GM21390 (cell line): Measurements from ENCODE around the gene UPB1.

Source experiments
- ATAC-seq: cut with Tn5 transposase; IDR thresholded peaks from one replicate; pipeline ENCODE4 v1.9.1; 2021; ENCODE audit not compliant: unreplicated experiment

The UPB1 gene

GRCh38 chr22:24494528-24495364, at the start of gene UPB1:
Gene UPB1, plus strand, starts transcription at chr22:24495332. Its CDS starts 72 bp downstream, at chr22:24495404.
- ATAC-seq: no peak

- ATAC-seq: no peak
Observed at GRCh38 chr22:24445481-24446259, 49.5 kb upstream of the UPB1 start.

- no peak for ATAC-seq
Observed at GRCh38 chr22:24446260-24446611, 48.9 kb upstream of the UPB1 start.

- no peak for ATAC-seq
Observed at GRCh38 chr22:24450610-24451009, 44.5 kb upstream of the UPB1 start.

- no peak for ATAC-seq
Observed at GRCh38 chr22:24451162-24451561, 44.0 kb upstream of the UPB1 start.

GRCh38 chr22:24453853-24454252, 41.3 kb upstream of the UPB1 start:
- no peak for ATAC-seq

GRCh38 chr22:24455039-24455438, 40.1 kb upstream of the UPB1 start:
- ATAC-seq: no peak

GRCh38 chr22:24455751-24456426, 39.2 kb upstream of the UPB1 start:
- no peak for ATAC-seq

GRCh38 chr22:24457894-24458420, 37.2 kb upstream of the UPB1 start:
- no peak for ATAC-seq

GRCh38 chr22:24459911-24460310, 35.2 kb upstream of the UPB1 start:
- no peak for ATAC-seq

- no peak for ATAC-seq
Observed at GRCh38 chr22:24460418-24461089, 34.6 kb upstream of the UPB1 start.

- ATAC-seq: no peak
Observed at GRCh38 chr22:24463071-24463760, 31.9 kb upstream of the UPB1 start.

- no peak for ATAC-seq
Observed at GRCh38 chr22:24465566-24465965, 29.6 kb upstream of the UPB1 start.

- no peak for ATAC-seq
Observed at GRCh38 chr22:24465975-24466374, 29.2 kb upstream of the UPB1 start.

- no peak for ATAC-seq
Observed at GRCh38 chr22:24466716-24467328, 28.3 kb upstream of the UPB1 start.

- ATAC-seq: no peak
Observed at GRCh38 chr22:24467340-24467739, 27.8 kb upstream of the UPB1 start.

- ATAC-seq: no peak
Observed at GRCh38 chr22:24471570-24471969, 23.6 kb upstream of the UPB1 start.

GRCh38 chr22:24473284-24473683, 21.8 kb upstream of the UPB1 start:
- no peak for ATAC-seq

GRCh38 chr22:24474221-24474620, 20.9 kb upstream of the UPB1 start:
- ATAC-seq: no peak
